LNCAP (cell line): ENCODE results near the gene ZNF154.
A peak's percentile ranks its signal among the peaks of the same experiment; 100 is the strongest.

ENCODE experiments used
- TF ChIP-seq, protein P1 (sequence below): fragments of 450-650 bp; IDR thresholded peaks from 2 replicates; pipeline ENCODE4 v1.5.1; 2017; ENCODE audit warnings: mild to moderate bottlenecking

Gene ZNF154

DNA sequence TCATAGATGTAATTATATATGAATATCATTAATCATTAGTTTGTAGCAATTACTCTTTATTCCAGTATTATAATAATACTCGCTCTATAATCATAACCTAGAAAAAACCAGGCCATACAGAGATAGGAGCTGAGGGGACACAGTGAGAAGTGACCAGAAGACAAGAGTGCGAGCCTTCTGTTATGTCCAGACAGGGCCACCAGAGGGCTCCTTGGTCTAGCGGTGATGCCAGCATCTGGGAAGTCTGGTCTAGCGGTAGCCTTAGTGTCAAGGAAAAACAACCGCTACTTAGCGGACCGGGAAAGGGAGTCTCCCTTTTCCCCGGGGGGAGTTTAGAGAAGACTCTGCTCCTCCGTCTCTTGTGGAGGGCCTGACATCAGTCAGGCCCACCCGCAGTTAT lies 29.3 kb upstream of the ZNF154 start:
- TF ChIP-seq, protein P1, sequence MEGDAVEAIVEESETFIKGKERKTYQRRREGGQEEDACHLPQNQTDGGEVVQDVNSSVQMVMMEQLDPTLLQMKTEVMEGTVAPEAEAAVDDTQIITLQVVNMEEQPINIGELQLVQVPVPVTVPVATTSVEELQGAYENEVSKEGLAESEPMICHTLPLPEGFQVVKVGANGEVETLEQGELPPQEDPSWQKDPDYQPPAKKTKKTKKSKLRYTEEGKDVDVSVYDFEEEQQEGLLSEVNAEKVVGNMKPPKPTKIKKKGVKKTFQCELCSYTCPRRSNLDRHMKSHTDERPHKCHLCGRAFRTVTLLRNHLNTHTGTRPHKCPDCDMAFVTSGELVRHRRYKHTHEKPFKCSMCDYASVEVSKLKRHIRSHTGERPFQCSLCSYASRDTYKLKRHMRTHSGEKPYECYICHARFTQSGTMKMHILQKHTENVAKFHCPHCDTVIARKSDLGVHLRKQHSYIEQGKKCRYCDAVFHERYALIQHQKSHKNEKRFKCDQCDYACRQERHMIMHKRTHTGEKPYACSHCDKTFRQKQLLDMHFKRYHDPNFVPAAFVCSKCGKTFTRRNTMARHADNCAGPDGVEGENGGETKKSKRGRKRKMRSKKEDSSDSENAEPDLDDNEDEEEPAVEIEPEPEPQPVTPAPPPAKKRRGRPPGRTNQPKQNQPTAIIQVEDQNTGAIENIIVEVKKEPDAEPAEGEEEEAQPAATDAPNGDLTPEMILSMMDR = peak; percentile 54

DNA sequence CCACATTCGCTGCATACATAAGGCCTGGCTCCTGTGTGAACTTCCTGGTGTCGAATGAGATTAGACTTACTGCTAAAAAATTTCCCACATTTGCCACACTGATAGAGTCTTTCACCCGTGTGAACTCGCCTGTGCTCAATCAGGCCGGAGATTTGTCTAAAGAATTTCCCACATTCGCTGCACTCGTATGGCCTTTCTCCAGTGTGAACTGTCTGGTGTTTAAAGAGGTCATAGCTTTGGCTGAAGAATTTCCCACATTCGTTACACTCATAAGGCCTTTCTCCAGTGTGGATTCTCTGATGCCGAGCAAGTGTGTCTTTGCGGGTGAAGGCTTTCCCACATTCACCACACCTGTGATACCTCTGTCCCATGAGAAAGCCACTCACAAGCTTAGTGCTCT lies 11.9 kb upstream of the ZNF154 start:
- TF ChIP-seq, protein P1 = no peak

DNA sequence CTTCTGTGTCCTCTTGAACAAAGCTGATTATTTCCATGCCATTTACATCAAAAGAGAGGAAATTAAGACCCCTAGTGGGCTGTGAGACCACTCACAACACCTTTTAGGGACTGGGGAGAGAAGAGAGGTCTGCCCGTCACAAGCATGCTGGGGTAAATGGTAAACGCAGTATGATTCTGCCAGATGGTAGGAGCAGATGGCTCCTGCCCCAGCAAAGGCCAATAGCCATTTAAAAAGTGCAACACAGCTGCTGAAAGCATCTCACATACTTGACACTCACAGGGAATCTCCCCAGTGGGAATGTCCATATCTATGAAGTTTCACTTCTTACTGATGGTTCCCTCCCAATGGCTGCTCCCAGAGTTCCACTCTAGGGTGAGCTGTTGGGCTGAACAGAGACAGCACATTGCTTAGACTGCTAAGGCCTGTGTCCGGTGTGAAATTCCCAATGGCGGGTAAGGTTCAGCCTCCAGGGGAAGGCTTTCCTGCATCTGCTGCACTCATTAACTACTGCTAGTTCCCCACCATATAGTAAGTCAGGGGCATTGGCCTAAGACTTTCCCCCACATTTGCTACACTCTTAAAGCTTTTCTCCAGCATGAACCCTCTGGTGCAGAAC lies 11.0 kb upstream of the ZNF154 start:
- TF ChIP-seq, protein P1 = no peak

DNA sequence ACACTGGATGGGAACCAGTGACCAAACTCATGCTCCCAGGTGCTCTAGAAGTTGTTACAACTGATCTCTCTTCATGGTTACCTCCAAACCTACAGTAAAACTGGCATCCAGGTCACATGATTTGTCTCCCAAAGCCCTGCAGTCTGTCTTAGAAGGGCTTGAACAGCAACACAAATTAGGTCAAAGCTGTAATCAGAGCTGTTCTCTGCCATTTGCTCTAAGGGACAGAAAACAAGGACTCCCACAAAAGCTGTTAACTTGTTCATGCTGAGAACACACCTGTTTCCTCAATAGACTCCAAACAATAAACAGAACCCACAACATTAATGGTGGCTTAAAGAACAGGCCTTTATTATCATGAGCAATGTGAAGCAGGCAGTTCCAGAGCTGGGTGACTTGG lies 10.4 kb upstream of the ZNF154 start:
- TF ChIP-seq, protein P1 = no peak

DNA sequence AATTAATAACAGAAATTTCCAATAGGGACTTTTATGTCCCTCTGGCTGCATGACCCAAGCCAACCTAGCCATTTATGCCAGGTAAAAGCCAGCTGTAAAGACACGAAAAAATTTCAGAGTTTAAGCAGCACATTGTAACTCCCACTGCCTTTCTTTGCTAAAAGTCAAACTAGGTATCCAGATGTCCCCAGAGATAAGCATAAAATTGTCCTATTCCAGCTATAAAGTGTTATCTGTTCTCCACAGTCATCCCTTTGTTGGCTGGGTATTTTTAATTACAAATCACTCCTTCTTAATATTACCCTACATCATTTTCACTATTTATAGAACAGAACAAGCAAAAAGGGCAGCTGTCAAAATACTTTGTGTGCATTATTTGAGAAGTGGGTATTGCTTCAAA lies 3.2 kb upstream of the ZNF154 start:
- TF ChIP-seq, protein P1 = no peak

DNA sequence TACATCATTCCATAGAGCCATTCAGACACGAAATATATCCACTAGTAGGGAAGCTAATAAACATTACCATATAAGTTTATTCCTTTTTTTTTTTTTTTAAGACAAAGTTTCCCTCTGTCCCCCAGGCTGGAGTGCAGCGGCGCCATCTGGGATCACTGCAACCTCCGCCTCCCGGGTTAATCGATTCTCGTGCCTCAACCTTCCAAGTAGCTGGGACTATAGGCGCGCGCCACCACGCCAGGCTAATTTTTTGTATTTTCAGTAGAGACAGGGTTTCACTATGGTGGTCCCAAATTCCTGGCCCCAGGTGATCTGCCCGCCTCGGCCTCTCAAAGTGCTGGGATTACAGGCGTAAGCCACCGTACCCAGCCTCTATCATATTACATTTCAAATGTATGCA lies 612 bp upstream of the ZNF154 start:
- TF ChIP-seq, protein P1 = no peak

DNA sequence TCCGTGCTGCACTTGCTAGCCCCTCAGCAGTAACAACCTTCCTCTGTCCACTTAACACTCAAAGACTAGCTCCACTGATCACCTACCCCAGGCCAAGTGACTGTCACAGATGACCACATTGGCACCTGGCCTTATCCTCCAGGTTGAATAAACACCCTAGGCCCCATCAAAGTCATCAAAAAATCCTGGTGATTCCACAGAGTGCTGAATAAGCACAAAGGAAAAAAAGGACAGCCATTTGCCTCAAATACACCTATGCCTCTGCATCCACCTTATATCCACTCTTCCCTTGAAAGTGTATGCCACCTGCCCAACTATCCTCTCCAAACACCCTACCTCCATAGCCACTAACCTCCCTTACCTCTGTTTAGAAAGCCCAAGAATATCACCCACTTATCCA lies 2.7 kb downstream of the ZNF154 start:
- TF ChIP-seq, protein P1 = no peak

DNA sequence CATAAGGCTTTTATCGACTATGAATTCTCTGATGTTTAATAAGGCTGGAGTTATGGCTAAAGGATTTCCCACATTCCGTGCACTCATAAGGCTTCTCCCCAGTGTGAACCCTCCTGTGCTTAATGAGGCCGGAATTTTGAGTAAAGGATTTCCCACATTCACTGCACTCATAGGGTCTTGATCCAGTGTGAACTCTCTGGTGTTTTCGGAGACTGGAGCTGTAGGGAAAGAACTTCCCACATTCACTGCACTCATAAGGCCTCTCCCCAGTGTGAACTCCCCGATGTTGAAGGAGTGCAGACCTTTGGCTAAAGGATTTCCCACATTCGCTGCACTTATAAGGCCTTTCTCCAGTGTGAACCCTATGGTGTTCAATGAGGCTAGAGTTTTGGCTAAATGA lies 7.4 kb downstream of the ZNF154 start:
- TF ChIP-seq, protein P1 = no peak
